NCI-H1436 (cell line): Measurements from ENCODE around the gene SCN4B.
A peak's percentile ranks its signal among the peaks of the same experiment; 100 is the strongest.

Source experiments
- DNase-seq: peaks from one replicate; lab custom pipeline; 2025; lab: John Stamatoyannopoulos, UW

SCN4B gene

DNA sequence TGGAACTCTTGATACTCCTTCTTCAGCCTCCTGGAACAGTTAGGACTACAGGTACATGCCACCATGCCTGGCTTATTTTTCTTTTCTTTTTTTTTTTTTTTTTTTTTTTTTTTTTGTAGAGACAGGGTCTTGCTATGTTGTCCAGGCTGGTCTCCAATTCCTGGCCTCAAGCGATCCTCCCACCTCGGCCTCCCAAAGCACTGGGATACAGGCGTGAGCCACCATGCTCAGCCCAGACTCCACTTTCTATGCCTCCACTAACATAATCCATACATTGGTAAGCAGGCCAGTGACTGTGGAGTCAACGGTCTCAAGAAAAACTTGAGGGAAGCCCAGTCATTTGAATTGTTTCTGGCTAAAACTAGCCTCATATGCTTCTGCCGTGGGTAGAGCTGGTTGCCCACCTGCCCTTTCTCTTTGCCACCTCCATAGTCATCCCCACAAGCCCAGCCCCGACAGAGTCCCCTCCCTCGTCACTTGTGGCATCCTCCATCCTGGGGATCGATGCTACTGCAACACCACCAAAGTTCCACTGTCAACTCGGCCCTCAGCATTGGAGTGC is 21.5 kb upstream of the SCN4B start:
- no peak for DNase-seq

DNA sequence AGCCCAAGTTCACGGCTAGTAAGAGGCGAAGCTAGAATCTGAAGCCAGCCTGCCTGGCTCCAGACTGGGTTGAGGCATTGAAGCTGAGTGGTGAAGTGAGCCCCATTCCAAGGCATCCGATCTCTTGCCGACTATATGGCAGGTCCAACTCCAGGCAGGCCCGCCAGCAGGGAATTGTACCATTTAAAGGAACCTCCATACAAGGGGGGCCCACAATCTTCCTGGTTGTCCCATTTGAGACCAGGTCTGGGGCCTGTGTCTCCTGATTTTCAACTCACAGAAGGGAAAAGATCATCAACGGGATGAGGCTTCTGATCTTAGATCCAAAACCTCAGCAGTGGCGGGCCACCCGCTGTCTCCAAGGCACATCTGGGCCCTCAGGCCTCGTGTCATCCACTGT is 19.7 kb upstream of the SCN4B start:
- DNase-seq: no peak

DNA sequence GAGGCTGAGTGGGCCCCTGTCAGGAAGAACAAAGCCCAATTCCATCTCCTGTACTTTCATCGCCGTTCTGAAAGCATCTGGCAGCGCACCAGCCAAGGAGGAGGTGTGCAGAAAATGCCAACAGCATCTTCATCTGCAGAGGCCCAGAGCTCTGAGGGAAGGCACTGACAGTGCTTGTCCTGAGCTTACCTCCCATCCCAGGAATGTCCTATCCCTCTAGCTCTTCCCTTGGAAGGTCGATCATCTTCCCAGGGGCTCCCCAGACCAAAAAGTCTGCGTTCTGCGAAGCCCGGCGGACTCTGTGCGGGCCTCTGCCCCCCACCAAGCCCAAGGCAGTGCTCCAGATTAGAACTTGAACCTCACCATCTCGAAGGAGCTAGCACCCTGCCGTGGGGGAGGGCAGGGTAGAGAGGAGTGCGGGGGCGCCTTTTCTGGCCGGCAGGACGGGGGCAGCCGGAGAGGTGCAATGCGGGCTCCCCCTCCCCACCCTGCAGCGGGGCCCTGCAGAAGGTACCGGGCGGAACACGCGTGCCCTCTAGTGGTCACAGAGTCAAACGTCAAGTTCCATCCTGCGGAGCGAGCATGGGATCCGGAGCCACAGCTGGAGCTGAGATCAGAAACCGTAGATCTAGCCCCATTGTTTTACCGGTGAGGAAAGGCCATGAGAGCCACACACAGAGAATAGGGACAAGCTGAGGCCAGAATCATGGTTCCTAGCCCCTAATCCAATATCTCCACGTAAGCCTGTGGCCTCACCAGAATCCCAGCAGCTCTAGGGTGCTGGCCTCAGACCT is 18.8 kb upstream of the SCN4B start:
- DNase-seq: peak; percentile 63

DNA sequence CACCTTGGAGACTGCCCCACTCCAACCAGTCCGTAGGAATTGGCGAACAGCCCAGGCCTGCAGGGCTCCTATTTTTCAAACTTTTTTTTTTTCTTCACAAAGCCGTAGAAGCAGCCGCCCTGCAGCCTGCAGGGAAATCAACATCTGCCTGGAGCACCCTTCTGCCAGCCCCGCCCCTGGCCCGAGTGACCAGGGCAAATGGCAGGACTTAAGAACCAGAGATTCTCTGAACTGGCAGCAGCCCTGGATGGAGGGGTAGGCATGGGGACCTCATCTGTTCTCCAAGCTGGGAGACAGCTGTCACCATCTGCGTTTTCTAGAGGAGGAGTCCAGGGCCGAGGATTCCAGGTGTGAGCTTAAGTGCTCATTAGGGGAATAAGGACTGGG is 18.3 kb upstream of the SCN4B start:
- DNase-seq: no peak

DNA sequence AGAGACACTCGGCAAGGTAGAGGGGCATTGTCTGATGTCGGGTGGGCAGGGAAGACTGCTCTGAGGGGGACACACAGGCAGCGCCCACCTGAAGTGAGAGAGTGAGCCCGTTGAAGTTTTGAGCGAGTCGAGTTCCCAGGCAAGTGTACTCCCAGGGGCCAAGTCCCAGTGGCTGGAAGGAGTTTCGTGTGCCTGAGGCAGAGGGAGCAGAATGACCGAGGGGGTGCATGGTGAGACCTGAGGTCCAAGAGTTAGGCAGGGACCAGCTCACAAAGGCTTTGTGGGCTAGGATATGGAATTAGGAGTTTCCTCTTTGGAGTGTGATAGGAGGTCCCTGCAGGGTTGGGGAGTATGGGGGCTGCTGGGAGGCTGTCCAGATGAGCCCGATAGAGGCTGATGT is 17.6 kb upstream of the SCN4B start:
- DNase-seq: no peak

DNA sequence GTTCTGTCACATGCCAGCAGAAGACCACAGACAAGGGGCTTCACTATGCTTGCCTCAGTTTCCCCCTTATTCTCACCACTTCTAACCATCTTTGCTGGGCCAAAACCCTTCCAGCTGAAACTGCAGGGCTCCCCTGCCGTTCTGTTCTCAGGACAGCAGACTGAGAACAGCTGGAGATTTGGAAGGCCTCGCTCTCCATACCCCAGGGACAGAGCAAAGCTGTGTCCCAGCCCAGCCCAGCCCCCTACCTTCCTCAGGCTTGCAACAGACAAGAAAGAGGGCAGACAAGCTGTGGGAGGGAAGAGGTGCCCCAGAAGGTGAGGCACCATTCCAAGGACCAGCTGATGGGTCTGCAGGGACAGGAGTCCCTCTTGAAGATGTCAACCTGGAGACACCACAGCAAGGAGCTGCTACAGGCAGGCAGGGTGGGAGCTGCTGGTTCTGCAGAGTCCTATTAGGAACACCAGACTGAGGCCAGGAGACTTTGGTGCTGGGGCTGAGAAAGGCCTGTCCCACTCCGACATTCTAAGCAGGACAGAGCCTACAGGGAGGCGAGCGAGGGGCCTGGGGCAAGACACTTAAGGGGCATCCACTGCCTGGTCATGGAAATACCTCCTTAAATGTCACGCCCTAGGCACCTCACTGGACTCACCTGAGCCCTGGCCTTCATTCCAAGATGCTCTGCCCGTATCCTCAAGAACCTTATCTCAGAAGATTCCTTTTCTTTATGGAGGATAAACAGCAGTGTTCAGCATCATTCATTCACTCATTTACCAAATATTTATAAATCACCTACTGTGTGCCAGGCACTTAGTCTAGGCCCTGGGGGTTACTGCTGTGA is 16.9 kb upstream of the SCN4B start:
- no peak for DNase-seq

DNA sequence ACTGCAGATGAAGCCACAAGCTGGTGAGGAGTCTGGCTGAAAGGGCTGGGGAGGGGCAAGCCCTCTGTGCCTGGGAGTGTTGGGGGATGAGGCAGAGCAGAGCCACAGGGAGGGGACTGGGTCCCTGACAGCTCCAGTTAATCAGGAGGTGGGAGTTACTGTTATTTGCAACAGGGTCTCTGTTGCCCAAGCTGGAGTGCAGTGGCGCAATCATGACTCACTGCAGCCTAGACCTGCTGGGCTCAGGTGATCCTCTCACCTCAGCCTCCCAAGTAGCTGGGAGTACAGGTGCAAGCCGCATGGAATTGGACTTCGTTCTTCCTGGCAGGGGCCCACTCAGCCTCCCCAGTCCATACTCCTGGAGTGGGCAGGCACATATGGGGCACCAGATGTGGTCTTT is 16.1 kb upstream of the SCN4B start:
- no peak for DNase-seq

DNA sequence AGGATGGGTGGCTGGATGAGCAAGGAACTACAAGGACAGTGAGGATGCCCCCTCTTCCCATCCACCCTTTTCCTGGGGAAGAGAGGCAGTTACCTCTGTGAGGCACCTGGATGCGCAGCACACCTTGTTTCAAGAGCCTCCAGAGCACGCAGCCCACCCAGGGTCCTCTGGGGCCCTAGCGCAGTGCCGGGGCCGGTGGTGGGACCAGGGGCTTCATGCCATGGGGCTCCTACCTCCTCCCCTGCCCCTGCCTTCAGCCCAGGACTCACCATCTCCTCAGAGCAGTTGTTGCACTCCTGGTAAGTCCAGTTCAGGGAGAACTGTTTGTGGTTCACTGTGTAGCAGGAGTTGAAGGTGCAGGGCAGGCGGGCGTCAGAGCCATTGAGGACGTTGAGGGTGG is 15.7 kb upstream of the SCN4B start:
- no peak for DNase-seq

DNA sequence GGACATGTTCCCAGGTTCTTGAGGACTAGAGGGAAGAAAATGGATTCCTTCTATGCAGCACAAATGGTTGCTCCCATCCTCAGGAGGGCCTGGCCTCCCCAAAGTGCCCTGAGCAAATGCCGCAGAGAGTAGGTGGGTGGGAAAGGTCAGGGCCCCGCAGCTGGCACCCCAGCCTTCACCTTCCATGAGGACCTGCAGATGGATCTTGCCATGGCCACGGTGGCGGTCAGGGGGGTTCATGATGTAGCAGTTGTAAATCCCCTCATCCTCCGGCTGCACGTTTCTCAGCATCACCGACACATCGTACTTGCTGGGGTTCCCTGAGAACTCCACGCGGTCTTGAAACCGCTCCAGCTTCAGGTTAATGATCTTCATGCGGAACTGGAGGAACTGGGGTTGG is 15.3 kb upstream of the SCN4B start:
- DNase-seq: no peak

DNA sequence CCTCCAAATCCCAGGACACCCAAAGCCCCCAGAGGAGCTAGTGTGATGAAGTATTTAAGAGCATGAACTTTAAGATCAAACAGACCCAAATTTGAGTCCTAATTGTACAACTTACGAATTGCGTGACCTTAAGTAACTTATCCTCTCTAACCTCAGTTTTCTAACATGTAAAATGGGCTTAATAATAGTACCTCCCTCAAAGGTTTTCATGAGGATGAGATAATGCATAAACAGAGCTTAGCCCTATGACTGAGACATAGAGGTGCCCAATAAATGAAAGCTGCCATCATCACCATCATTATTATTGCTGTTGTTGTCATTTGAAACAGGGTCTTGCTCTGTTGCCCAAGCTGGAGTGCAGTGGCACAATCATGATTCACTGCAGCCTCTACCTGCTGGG is 14.6 kb upstream of the SCN4B start:
- no peak for DNase-seq

DNA sequence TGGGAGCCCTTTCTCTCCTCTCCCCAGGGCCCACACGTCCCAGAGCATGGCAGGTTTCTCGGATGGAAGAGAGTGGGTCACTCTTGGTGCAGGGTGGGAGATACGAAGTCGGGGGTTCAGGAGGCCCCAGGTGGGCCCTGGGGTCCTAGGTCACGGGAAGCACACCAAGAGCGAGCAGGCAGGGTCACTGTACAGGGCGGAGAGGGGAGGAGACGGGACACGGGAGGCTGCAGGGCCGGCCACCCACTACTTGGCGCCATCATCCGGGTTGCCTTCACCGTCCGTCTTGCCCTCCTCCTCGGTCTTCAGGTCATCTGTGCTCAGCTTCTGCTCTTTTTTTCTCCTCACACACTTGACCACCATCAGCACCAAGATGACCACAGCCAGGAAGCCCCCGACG is 14.0 kb upstream of the SCN4B start:
- DNase-seq: no peak

DNA sequence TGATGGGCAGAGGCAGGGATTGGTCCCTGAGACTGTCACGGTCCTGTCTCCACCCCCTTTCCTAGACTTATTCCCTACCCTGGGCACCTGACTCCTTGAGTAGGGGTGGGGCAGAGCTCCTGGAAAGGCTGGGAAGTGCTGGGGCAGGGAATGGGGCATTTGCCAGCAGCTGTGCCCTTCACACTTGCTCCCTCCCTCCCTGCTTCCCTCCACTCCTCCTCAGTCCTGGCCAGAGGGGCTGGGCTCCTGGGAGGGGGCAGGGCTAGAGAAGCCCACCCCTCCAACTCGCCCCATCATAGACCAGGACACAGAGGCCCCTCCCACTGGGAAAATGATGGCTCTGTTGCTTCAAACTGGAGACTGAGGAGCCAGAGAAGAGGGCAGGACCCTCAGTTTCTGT is 12.3 kb upstream of the SCN4B start:
- DNase-seq: no peak

DNA sequence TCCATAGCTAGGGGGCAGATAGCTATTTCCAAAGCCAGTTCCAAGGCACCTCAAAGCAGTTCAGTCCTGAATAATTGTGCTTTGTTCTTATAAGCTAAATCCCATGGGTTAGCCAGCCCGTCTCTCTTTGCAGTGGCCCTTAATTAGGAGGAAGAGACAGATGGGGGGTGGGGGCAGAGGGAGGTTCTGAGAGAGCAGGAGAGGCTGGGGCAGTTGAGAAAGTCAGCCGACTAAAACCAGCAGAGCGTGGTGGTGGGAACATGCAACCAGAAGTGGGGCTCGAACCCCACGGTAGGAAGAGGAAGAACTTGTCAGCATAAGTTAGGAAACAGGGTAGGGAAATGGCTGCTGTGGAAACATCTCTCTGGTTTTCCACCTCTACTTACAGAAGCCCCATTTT is 10.9 kb upstream of the SCN4B start:
- no peak for DNase-seq

DNA sequence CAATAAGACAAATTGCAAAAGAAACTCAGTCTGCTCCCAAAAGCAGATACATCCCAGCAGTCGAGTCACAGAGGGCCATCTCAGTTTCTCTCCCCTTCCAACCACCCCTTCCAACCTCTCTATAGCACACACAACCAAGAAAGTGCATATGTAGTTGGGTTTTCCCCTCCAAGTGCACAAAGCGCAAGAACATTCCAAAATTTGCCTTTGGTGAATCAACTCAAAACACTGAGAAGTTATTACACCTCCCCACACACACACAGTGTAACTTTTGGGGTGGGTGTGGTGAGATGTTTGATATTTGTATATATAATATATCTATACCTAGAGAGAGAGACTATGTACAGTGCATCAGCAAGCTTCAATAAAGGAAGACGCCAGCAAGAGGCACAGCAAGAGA is 10.2 kb upstream of the SCN4B start:
- DNase-seq: no peak

DNA sequence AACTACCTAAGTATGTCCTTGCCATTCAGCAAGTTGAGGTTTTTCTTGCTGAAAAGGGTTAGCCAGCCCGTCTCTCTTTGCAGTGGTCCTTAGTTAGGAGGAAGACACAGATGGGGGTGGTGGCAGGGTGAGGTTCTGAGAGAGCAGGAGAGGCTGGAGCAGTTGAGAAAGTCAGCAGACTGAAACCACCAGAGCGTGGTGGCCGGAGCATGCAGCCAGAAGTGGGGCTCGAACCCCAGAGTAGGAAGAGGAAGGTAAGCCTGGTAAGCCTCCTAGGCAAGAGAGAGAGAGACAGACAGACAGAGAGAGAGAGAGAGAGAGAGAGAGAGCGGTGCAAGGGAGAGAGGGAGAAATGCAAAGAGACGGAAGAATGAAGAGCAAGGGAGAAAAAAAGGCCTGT is 9.2 kb upstream of the SCN4B start:
- no peak for DNase-seq

DNA sequence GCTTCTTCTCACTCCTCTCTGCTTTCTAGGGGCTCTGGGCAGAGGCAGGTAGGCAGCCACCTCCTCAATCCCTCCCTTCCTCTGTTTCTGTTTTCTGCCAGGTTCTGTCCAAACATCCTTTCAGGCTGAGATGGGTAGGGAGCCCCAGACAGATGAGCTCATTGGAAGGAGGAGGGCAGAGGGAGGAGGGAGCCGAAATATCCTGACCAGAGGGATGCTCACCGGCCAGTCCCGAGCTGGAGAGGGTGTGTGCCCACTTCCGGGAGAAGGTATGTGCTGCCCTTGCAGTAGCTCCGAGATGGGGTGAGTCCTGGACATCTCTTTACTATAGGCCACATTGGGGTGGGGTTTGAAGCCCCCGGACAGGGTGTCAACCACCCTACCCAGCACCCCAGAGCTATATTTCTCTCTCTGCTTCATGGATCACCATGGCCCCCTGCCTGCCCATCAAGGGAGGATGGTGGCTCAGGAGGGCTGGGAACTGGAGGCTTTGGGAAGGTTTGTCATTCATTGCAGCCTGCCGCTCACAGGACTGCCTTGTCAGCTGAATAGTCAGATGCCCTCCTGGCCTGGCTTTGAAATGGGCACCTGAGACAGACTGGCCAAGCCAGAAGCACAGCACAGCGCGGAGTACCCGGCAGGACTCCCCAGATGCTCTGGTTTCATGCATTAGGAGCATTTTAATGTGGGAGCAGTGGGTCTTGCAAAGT is 4.7 kb upstream of the SCN4B start:
- DNase-seq: no peak

DNA sequence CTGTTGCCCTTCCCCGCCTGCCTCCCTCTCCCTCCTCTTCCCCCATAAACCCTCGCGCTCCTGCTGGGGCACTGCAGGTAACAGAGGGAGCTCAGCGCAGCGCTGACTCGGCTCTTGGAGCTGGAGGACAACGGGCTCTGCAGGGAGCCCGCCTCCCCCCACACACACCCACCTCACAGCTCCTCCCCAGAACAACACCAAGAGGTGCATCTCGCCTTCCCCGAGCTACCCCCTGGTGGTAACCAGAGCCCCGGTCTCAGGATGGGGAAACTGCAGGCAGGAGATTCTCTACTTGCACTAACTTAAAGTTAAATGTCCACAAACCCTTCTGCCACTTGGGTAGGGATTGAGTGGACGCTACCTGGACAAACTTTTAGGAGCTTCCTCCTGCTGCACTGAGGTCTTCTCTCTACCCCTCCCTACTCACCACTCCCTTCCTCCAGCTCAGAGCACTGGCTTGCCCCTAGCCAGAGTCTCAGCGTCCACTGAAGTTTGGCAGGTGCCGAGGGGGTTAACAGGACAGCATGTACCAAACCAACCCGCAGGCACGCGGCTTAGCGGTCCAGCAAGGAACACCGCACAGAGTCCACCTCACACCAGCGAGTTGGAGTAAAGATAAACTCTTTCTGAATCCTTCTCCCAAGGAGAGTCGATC is 4.0 kb upstream of the SCN4B start:
- peak; percentile 64 for DNase-seq

DNA sequence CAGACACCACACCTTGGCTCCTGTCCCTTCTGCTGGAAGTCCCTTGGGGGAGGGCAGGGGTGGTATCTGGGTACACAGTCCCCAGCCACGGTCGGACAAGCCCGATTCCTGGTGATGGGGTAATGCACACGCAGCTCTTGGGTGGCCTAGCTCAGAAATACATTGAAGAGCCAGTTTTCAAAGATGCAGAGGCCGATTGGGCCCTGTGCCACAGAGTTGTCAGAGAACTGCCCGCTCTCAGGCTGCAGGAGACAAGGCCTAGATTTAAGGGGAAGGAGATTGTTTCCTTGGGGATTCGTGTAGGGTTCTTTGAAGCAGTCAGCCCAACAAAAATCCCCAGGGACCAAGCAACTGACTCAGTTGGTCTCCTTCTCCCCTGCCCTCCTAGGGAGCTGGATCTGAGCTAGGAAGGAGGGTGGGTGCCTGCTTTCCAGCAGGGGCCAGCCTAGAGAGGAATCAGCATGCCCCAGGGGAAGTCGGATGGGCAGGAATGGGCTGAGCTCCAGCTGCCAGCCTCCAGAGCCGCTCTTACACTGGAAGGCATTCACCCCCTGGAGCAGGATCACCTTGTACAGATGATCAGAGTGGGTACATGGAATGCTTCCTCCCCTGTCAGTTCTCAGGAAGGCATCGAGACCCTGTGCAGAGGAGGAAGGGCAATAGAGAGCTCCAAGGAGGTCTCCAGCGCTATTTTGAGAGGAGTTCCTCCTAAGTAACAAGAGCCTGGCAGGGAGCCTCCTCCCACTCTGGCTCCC is 3.3 kb upstream of the SCN4B start:
- DNase-seq: no peak

DNA sequence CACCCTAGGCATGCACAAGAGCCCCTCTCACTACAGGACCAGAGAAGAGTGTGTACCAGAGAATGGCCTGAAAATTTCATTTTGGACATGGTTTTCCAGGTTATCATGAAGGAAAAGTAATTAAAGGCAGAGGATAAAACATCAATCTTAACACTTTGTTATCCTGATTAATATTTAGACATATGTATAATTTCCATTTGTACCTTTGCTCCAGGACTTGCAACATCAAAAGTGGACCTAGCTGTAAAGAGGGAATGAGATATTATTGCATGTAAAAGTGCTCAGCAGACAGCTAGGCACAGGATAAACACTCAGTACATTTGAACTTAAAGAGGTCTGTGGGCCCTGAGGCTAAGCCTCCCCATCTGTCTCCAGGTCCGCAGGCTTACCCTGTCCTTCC is 2.0 kb upstream of the SCN4B start:
- DNase-seq: no peak

DNA sequence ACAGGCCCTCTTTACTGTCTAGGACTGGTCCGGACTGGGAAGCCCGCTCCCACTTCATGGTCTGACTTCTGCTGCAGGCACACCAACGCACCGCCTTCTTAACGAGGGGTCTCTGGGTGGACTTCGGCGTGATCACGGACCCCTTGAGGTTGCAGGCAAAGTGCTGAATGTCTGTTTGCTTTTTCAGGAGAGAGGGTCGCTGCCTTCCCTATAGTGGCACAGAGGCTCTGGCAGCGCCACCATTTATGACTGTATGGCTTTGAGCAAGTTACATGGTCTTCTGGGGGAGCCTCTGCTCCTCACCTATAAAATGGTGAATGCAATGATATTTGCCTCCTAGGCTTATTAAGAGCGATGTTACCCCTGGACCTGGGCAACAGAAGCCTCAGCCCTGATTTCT is 1.4 kb upstream of the SCN4B start:
- DNase-seq: no peak

DNA sequence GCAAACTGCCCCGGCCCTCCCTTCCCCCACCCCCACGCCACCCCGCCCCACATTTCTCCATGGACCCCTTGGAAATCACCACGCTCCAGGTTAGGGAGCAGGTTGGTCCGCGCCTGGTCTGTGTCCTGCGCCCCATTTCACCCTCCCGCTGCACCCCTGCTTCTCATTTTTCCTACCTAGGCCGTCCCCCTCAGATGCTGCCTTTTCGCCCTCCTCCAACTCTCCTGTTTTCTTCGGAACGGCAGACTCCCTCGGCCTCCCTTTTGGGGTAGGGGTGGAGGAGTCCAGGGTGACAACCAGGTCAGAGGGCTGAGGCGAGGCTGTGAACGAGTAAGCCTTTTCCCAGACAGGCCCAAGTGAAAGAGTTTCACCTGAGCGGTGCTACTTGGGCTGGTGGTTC is 893 bp upstream of the SCN4B start:
- no peak for DNase-seq
